ENCODE data around the gene SPATA9.

- TF ChIP-seq EZH2phosphoT487 (IDR thresholded peaks at IDR 0.05; ENCODE audit: borderline replicate concordance, low read length) (no peak), CTCF (IDR thresholded peaks at IDR 0.05; ENCODE audit: low read depth, low read length, poor library complexity, severe bottlenecking) (no peak)
These were observed 3.9 kb upstream of the SPATA9 start for GRCh38 chr5:95686651-95687050.
